ENCODE data around the gene BMPR1B.

The BMPR1B gene

GRCh38 chr4:94947681-94948108, 189.9 kb downstream of the BMPR1B start:
- no peak overlapping the region for H3K4me3 ChIP-seq (ENCODE audit: low read depth, low read length)

GRCh38 chr4:94954251-94954650, 196.5 kb downstream of the BMPR1B start:
- H3K4me3 ChIP-seq (ENCODE audit: low read depth, low read length), result no peak overlapping the region

GRCh38 chr4:94957030-94957429, 199.3 kb downstream of the BMPR1B start:
- H3K4me3 ChIP-seq (ENCODE audit: low read depth, low read length), result no peak overlapping the region

GRCh38 chr4:94959307-94959706, 201.6 kb downstream of the BMPR1B start:
- no peak overlapping the region for H3K4me3 ChIP-seq (ENCODE audit: low read depth, low read length)

GRCh38 chr4:94960708-94961107, 203.0 kb downstream of the BMPR1B start:
- H3K4me3 ChIP-seq (ENCODE audit: low read depth, low read length), result no peak overlapping the region

- no peak overlapping the region for H3K4me3 ChIP-seq (ENCODE audit: low read depth, low read length)
Measured at GRCh38 chr4:94961420-94961819, 203.7 kb downstream of the BMPR1B start.

GRCh38 chr4:94962484-94962883, 204.7 kb downstream of the BMPR1B start:
- no peak overlapping the region for H3K4me3 ChIP-seq (ENCODE audit: low read depth, low read length)

- H3K4me3 ChIP-seq (ENCODE audit: low read depth, low read length), result no peak overlapping the region
Measured at GRCh38 chr4:94965852-94966251, 208.1 kb downstream of the BMPR1B start.

- H3K4me3 ChIP-seq (ENCODE audit: low read depth, low read length), result no peak overlapping the region
Measured at GRCh38 chr4:94968493-94968892, 210.7 kb downstream of the BMPR1B start.

- no peak overlapping the region for H3K4me3 ChIP-seq (ENCODE audit: low read depth, low read length)
Measured at GRCh38 chr4:94970650-94971049, 212.9 kb downstream of the BMPR1B start.

- H3K4me3 ChIP-seq (ENCODE audit: low read depth, low read length), result no peak overlapping the region
Measured at GRCh38 chr4:94974773-94975172, 217.0 kb downstream of the BMPR1B start.

GRCh38 chr4:94976371-94977011, 218.7 kb downstream of the BMPR1B start:
- no peak overlapping the region for H3K4me3 ChIP-seq (ENCODE audit: low read depth, low read length)

GRCh38 chr4:94978904-94979303, 221.1 kb downstream of the BMPR1B start:
- no peak overlapping the region for H3K4me3 ChIP-seq (ENCODE audit: low read depth, low read length)

- H3K4me3 ChIP-seq (ENCODE audit: low read depth, low read length), result no peak overlapping the region
Measured at GRCh38 chr4:94979621-94980020, 221.9 kb downstream of the BMPR1B start.

GRCh38 chr4:94995684-94996394, 238.1 kb downstream of the BMPR1B start:
- H3K4me3 ChIP-seq (ENCODE audit: low read depth, low read length), result no peak overlapping the region

GRCh38 chr4:95000076-95000648, 242.4 kb downstream of the BMPR1B start:
- H3K4me3 ChIP-seq (ENCODE audit: low read depth, low read length), result no peak overlapping the region

GRCh38 chr4:95004912-95005311, 247.2 kb downstream of the BMPR1B start:
- H3K4me3 ChIP-seq (ENCODE audit: low read depth, low read length), result no peak overlapping the region

- H3K4me3 ChIP-seq (ENCODE audit: low read depth, low read length), result no peak overlapping the region
Measured at GRCh38 chr4:95007998-95008397, 250.2 kb downstream of the BMPR1B start.

- H3K4me3 ChIP-seq (ENCODE audit: low read depth, low read length), result no peak overlapping the region
Measured at GRCh38 chr4:95013236-95013635, 255.5 kb downstream of the BMPR1B start.

- H3K4me3 ChIP-seq (ENCODE audit: low read depth, low read length), result no peak overlapping the region
Measured at GRCh38 chr4:95014068-95014467, 256.3 kb downstream of the BMPR1B start.

- H3K4me3 ChIP-seq (ENCODE audit: low read depth, low read length), result no peak overlapping the region
Measured at GRCh38 chr4:95017305-95018064, 259.7 kb downstream of the BMPR1B start.

GRCh38 chr4:95018785-95019184, 261.0 kb downstream of the BMPR1B start:
- H3K4me3 ChIP-seq (ENCODE audit: low read depth, low read length), result no peak overlapping the region

Measured in iPS-11a (cell line).